ENCODE results near the gene GALNT2. TPM values are rescaled to one million over a fixed set of nuclear protein-coding genes. Genes with fewer than 3 reads are reported as not detected.

GALNT2 gene
- total RNA-seq, 1 donor from 2014 or later, result 129 TPM

DNA sequence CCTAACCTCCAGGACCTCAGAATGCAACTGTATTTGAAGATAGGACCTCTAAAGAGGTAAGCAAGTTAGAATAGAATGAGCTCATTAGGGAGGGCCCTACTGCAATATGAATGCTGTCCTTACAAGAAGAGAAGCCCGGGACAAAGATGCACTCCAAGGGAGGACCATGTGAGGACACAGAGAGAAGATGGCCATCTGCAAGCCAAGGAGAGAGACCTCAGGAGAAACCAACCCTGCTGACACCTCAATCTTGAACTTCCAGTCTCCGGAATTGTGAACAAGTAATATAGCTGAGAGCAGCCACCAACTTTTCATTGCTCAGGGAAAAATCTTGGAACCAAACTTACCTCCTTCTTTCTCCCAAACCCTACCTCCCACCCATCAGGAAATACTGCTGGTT is 15.0 kb upstream of the GALNT2 start:
- no peak for TF ChIP-seq CTCF (IDR thresholded peaks at IDR 0.05)
- no peak for DNase-seq (ENCODE audit: low spot score in 2 of 2)
- no peaks in the 10 kb centered on the region for H3K36me3 ChIP-seq

DNA sequence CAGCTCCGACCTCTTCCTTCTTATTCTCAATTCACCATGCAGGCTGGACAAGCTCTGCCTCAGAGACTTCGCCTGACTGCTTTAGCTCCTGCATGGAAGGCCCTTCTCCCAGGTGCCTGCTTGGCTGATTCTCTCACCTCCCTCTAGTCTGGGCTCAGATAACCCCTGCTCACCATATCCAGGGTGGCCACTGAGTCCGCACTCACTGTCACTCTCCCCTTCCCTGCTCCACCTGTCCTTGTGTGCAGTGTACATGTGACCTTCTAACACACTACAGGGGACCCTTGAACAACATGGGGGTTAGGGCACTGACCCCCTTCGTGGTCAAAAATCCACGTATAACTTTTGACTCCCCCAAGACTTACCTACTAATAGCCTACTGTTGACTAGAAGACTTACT is 14.4 kb upstream of the GALNT2 start:
- no peaks in the 10 kb centered on the region for H3K9me3 ChIP-seq
- TF ChIP-seq CTCF (IDR thresholded peaks at IDR 0.05), result no peak
- no peak for DNase-seq (ENCODE audit: low spot score in 2 of 2)
- no peak overlapping the region for H3K4me3 ChIP-seq
- H3K36me3 ChIP-seq, result no peaks in the 10 kb centered on the region
- intact Hi-C loops (cut with DNase I), result no loop called here
- no peak overlapping the region for H3K27ac ChIP-seq
- no peaks in the 10 kb centered on the region for H3K4me1 ChIP-seq
- H3K27me3 ChIP-seq, result no peaks in the 10 kb centered on the region

More for the DNA sequence above, 15.0 kb upstream of the GALNT2 start:
- Histone ChIP-seq H3K27me3 (no peaks in the 10 kb centered on the region), H3K4me1 (no peaks in the 10 kb centered on the region), H3K9me3 (no peaks in the 10 kb centered on the region), H3K4me3 (no peak overlapping the region), H3K27ac (no peak overlapping the region)
- intact Hi-C loops (cut with DNase I), result no loop called here

GRCh38 chr1:230054092-230054749 is 12.8 kb upstream of the GALNT2 start:
- Histone ChIP-seq H3K9me3 (no peaks in the 10 kb centered on the region), H3K4me1 (no peaks in the 10 kb centered on the region), H3K36me3 (no peaks in the 10 kb centered on the region), H3K27ac (no peak overlapping the region), H3K27me3 (no peaks in the 10 kb centered on the region), H3K4me3 (no peak overlapping the region)
- no peak for DNase-seq (ENCODE audit: low spot score in 2 of 2)
- intact Hi-C loops (cut with DNase I), result no loop called here
- TF ChIP-seq CTCF (IDR thresholded peaks at IDR 0.05), result no peak

- H3K27ac ChIP-seq, result no peak overlapping the region
- no peaks in the 10 kb centered on the region for H3K36me3 ChIP-seq
- no peaks in the 10 kb centered on the region for H3K27me3 ChIP-seq
- no peaks in the 10 kb centered on the region for H3K4me1 ChIP-seq
- DNase-seq (ENCODE audit: low spot score in 2 of 2), result no peak
- TF ChIP-seq CTCF (IDR thresholded peaks at IDR 0.05), result no peak
- H3K9me3 ChIP-seq, result no peaks in the 10 kb centered on the region
- no peak overlapping the region for H3K4me3 ChIP-seq
- intact Hi-C loops (cut with DNase I), result no loop called here
Measured at GRCh38 chr1:230056098-230056497, 10.9 kb upstream of the GALNT2 start.

GRCh38 chr1:230057100-230057499 is 9.9 kb upstream of the GALNT2 start:
- Histone ChIP-seq H3K36me3 (no peaks in the 10 kb centered on the region), H3K27ac (no peak overlapping the region), H3K4me3 (no peak overlapping the region), H3K27me3 (no peaks in the 10 kb centered on the region), H3K9me3 (no peaks in the 10 kb centered on the region), H3K4me1 (no peaks in the 10 kb centered on the region)
- no peak for DNase-seq (ENCODE audit: low spot score in 2 of 2)
- intact Hi-C loops (cut with DNase I), result no loop called here
- TF ChIP-seq CTCF (IDR thresholded peaks at IDR 0.05), result no peak
